ENCODE results near the gene CYP27B1. TPM values are rescaled to one million over a fixed set of nuclear protein-coding genes. Genes with fewer than 3 reads are reported as not detected.

Gene CYP27B1
- total RNA-seq, 1 donor from 2014 or later, result 4.2 TPM

- peaks cover 11% of the 10 kb centered on the region for H3K4me1 Mint-ChIP-seq
- no peak for TF ChIP-seq CTCF (conservative IDR thresholded peaks at IDR 0.05)
- DNase-seq (ENCODE audit: low read depth, low spot score), result no peak
- H3K27ac Mint-ChIP-seq (ENCODE audit: unreplicated experiment), result no peak overlapping the region
- no peaks in the 10 kb centered on the region for H3K9me3 Mint-ChIP-seq
- H3K4me3 Mint-ChIP-seq, result peak overlapping the region; percentile 82
- H3K36me3 Mint-ChIP-seq (ENCODE audit: low read depth), result peaks cover 2% of the 10 kb centered on the region
- peaks cover 80% of the 10 kb centered on the region for H3K27me3 Mint-ChIP-seq (ENCODE audit: low read depth)
Measured at GRCh38 chr12:57760347-57760982, 6.4 kb downstream of the CYP27B1 start.

DNA sequence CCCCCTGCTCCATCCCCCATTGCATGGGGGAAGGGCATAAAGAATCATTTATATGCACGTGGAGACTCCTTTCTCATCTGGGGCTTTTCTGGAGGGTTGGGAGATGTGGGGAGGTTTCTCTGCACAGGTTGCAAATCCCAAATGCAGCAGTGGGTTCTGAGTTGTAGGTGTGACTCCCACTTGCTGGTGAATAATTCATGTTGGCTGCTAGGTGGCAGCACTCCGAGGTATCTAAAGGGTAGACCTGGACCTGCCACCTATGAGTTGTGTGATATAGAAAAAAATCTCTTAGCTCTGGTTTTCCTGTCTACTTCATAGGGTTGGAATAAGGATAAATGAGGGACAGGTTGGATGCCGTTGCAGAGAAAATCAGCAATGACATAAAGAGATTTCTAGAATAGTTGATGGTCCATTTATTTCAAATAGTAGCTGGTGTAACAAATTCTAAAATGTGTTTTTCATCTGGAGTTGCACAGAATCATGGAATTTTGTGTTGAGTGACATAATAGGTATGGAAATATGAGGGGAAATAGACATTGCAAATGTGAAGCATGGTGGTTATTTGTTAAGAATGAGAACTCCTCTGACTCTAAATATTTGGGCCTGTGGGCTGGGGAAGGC is 7.4 kb downstream of the CYP27B1 start:
- no peak overlapping the region for H3K27ac Mint-ChIP-seq (ENCODE audit: unreplicated experiment)
- peak; percentile 59 for TF ChIP-seq CTCF (conservative IDR thresholded peaks at IDR 0.05)
- H3K9me3 Mint-ChIP-seq, result no peaks in the 10 kb centered on the region
- no peak for DNase-seq (ENCODE audit: low read depth, low spot score)
- peaks cover 14% of the 10 kb centered on the region for H3K4me1 Mint-ChIP-seq
- H3K27me3 Mint-ChIP-seq (ENCODE audit: low read depth), result peaks cover 73% of the 10 kb centered on the region
- H3K36me3 Mint-ChIP-seq (ENCODE audit: low read depth), result peaks cover 2% of the 10 kb centered on the region
- H3K4me3 Mint-ChIP-seq, result peak overlapping the region; percentile 82

DNA sequence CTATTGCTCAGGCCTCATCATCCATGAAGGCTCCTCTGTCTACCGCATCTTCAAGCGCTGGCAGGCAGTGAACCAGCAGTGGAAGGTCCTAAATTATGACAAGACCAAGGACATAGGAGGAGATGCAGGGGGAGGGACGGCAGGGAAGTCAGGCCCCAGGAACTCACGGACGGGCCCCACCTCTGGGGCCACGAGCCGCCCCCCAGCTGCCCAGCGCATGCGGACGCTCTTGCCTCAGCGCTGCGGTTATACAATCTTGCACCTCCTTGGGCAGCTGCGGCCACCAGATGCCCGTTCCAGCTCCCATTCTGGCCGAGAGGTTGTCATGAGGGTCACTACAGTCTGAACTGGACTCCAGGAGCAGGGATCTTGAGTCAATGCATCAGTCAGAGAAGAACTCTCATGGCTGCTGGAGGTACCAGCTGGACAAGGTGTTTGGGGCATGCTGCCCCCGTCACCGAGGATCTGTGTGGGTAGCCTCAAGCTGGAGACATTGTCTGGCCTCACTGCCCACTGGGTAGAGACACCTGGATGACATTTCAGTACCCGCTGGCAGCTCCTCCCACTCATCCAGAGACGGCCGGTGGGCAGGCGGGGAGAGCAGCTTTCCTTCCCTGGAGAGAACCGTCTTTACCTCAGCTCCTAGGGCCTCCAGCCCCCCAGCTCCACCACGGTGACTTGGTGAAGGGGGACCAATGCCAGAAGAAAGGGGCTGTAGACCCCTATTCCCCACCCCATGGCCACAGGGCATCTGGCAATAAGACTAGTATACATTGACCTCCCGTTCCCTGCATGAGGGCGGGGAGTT is 8.1 kb downstream of the CYP27B1 start:
- H3K36me3 Mint-ChIP-seq (ENCODE audit: low read depth), result peaks cover 2% of the 10 kb centered on the region
- peaks cover 73% of the 10 kb centered on the region for H3K27me3 Mint-ChIP-seq (ENCODE audit: low read depth)
- H3K27ac Mint-ChIP-seq (ENCODE audit: unreplicated experiment), result no peak overlapping the region

DNA sequence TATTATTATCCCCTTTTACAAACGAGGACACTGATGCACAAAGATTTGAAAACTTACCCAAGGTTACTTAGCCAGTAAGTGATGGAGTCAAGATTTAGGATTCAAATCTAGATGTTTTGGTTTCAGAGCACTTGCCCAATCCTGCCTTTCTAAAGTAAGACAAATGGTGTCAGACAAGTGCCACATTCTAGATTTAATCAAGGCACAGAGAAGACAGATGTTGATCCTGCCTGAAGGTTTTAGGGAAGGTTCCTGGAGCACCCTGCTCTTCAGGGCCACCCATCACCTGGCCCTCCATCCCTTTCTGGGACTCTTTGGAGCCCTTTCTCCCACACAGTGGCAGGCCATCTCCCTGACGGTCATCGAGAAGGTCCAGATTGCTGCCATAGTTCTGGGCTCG is 9.1 kb downstream of the CYP27B1 start:
- H3K27me3 Mint-ChIP-seq (ENCODE audit: low read depth), result peaks cover 71% of the 10 kb centered on the region
- H3K9me3 Mint-ChIP-seq, result no peaks in the 10 kb centered on the region
- H3K4me3 Mint-ChIP-seq, result peak overlapping the region; percentile 64
- no peak for TF ChIP-seq CTCF (conservative IDR thresholded peaks at IDR 0.05)
- no peak for DNase-seq (ENCODE audit: low read depth, low spot score)
- no peak overlapping the region for H3K27ac Mint-ChIP-seq (ENCODE audit: unreplicated experiment)
- H3K4me1 Mint-ChIP-seq, result peaks cover 26% of the 10 kb centered on the region
- H3K36me3 Mint-ChIP-seq (ENCODE audit: low read depth), result peaks cover 2% of the 10 kb centered on the region

More for the DNA sequence above, 8.1 kb downstream of the CYP27B1 start:
- no peak for TF ChIP-seq CTCF (conservative IDR thresholded peaks at IDR 0.05)
- DNase-seq (ENCODE audit: low read depth, low spot score), result no peak
- H3K9me3 Mint-ChIP-seq, result no peaks in the 10 kb centered on the region
- H3K4me1 Mint-ChIP-seq, result peaks cover 18% of the 10 kb centered on the region
- H3K4me3 Mint-ChIP-seq, result peak overlapping the region; percentile 82

DNA sequence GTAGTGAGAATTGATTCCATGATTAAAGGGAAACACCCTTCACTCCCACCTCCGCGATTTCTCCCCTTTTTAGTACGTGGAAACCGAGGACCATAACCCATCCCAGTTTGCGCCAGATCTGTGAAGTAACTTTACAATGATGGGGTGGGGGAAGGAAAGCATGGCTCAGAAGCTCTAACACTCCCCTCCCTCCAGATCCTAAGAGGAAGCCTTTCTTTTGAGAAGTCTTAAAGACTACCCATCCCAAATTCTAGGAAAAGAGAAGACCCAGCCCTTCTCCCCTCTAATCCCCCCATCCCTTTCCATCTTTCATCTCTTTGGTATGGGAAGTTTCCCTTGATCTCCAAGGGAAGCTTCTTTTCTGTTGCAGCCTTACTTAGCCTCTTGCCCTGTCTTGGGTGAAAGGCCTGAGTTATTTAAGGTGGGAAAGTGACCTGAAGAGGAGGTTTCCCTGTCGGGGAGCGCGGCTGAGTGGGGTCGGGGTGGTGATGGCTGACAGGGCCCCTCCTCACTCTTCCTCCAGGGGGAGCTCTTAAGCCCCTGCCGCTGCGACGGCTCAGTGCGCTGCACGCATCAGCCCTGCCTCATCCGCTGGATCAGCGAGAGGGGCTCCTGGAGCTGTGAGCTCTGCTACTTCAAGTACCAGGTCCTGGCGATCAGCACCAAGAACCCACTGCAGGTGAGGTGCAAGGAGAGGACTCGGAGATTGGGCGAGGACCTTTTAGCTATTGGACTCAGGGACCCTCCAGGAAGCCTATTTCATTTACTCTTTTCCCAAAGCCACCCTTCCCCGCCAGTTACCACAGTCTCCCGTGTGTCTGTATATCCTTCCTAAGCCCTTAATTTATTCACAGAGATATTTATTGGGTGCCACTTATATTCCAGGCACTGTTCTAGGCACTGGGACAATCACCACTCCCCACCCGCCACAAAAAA is 10.2 kb downstream of the CYP27B1 start:
- H3K36me3 Mint-ChIP-seq (ENCODE audit: low read depth), result peaks cover 5% of the 10 kb centered on the region
- DNase-seq (ENCODE audit: low read depth, low spot score), result peak; percentile 62

More for the DNA sequence above, 10.2 kb downstream of the CYP27B1 start:
- peak; percentile 76 for TF ChIP-seq CTCF (conservative IDR thresholded peaks at IDR 0.05)
- H3K27ac Mint-ChIP-seq (ENCODE audit: unreplicated experiment), result no peak overlapping the region
- no peaks in the 10 kb centered on the region for H3K9me3 Mint-ChIP-seq
- peaks cover 37% of the 10 kb centered on the region for H3K4me1 Mint-ChIP-seq
- H3K27me3 Mint-ChIP-seq (ENCODE audit: low read depth), result peaks cover 69% of the 10 kb centered on the region
- H3K4me3 Mint-ChIP-seq, result peak overlapping the region; percentile 89

Data from neural crest cell (in vitro differentiated cells).